Memory B cell (primary cell): Measurements from ENCODE around the gene BSPRY.

Source experiments
- ATAC-seq: fragments of 150-1000 bp; cut with Tn5 transposase; 2 replicates; pipeline ENCODE4 v1.10.0; 2021; ENCODE audit warnings: low read depth, mild to moderate bottlenecking, moderate library complexity
- DNase-seq, 2 donors: peaks; one replicate each; pipeline ENCODE4 v3.0.0; 2022; ENCODE audit warnings: low spot score in 2 of 2
- H3K27ac Mint-ChIP-seq: one replicate; pipeline ENCODE4 v1.8.0; 2022; ENCODE audit warnings: mild to moderate bottlenecking, moderate library complexity, mixed read lengths
- H3K27me3 Mint-ChIP-seq: one replicate; pipeline ENCODE4 v1.8.0; 2022; ENCODE audit warnings: mixed read lengths
- H3K36me3 Mint-ChIP-seq: one replicate; pipeline ENCODE4 v1.8.0; 2022; ENCODE audit warnings: mild to moderate bottlenecking, mixed read lengths
- H3K4me1 Mint-ChIP-seq: one replicate; pipeline ENCODE4 v1.8.0; 2022; ENCODE audit warnings: mixed read lengths
- H3K4me3 Mint-ChIP-seq: one replicate; pipeline ENCODE4 v1.8.0; 2022; ENCODE audit warnings: mild to moderate bottlenecking, moderate library complexity, mixed read lengths
- H3K9me3 Mint-ChIP-seq: one replicate; pipeline ENCODE4 v1.8.0; 2022; ENCODE audit warnings: mixed read lengths

The BSPRY gene

GRCh38 chr9:113386571-113387393 is 37.4 kb downstream of the BSPRY start:
- Mint-ChIP-seq H3K27me3 (no peaks in the 10 kb centered on the region), H3K9me3 (no peaks in the 10 kb centered on the region), H3K27ac (no peak overlapping the region), H3K4me3 (no peak overlapping the region), H3K4me1 (no peaks in the 10 kb centered on the region), H3K36me3 (peaks cover 34% of the 10 kb centered on the region)
- ATAC-seq (no peak), DNase-seq (no peak)

DNA sequence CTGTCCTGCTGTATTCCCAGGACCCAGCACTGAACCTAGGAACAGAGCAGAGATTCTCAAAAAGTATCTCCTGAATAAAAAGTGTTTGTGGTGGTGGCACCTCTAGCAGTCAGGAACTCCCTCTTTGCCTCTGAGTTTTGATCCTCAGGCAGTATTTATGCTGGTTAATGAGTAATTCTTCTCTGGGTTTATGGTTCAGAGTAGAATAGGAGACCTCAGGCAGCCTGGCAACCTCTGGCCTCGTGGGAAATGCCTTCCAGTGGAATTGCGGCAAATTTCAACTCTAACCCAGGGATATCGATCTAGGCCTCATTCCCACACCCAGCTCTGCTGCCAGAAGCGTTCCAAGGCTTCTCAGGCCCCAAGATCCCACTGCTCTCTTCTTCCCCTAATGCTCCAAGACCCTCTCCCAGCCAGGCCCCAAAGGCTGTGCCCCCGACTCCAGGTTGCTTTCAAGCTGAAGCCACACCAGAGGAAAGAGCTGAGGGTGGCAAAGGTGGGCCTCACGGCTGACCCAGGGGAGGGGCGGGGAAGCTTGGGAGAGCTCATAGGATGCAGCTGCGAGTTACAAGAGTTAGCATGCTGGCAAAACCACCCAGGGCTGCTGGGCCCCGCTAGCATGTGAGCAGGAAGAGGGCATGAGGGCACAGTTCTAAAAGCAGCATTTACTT is 38.4 kb downstream of the BSPRY start:
- H3K27me3 Mint-ChIP-seq: no peaks in the 10 kb centered on the region
- no peak overlapping the region for H3K27ac Mint-ChIP-seq
- no peak for ATAC-seq
- no peaks in the 10 kb centered on the region for H3K9me3 Mint-ChIP-seq
- no peak for DNase-seq
- no peaks in the 10 kb centered on the region for H3K4me1 Mint-ChIP-seq
- H3K36me3 Mint-ChIP-seq: peaks cover 38% of the 10 kb centered on the region
- H3K4me3 Mint-ChIP-seq: no peak overlapping the region

- Mint-ChIP-seq H3K4me3 (no peak overlapping the region), H3K27ac (no peak overlapping the region), H3K27me3 (no peaks in the 10 kb centered on the region), H3K36me3 (peaks cover 38% of the 10 kb centered on the region), H3K4me1 (no peaks in the 10 kb centered on the region), H3K9me3 (no peaks in the 10 kb centered on the region)
- DNase-seq: no peak
- no peak for ATAC-seq
Observed at GRCh38 chr9:113388833-113389232, 39.5 kb downstream of the BSPRY start.

DNA sequence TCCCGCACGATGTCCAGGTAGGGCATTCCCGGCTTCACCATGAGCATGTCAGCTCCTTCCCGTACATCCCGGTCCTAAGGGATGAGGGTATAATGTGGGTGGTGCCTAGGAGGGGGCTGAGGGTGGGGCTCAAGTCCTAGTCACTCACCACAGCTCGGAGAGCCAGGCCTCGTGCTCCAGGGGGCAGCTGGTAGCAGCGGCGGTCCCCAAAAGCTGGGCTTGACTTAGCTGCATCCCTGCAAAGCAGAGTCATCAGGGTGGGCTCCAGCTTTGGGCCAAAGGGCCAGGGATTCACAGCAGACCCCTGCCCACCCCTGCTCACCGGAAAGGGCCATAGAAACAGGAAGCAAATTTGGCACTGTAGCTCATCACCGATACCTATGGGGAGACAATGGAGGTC is 40.1 kb downstream of the BSPRY start:
- no peaks in the 10 kb centered on the region for H3K9me3 Mint-ChIP-seq
- H3K4me3 Mint-ChIP-seq: no peak overlapping the region
- no peak overlapping the region for H3K27ac Mint-ChIP-seq

DNA sequence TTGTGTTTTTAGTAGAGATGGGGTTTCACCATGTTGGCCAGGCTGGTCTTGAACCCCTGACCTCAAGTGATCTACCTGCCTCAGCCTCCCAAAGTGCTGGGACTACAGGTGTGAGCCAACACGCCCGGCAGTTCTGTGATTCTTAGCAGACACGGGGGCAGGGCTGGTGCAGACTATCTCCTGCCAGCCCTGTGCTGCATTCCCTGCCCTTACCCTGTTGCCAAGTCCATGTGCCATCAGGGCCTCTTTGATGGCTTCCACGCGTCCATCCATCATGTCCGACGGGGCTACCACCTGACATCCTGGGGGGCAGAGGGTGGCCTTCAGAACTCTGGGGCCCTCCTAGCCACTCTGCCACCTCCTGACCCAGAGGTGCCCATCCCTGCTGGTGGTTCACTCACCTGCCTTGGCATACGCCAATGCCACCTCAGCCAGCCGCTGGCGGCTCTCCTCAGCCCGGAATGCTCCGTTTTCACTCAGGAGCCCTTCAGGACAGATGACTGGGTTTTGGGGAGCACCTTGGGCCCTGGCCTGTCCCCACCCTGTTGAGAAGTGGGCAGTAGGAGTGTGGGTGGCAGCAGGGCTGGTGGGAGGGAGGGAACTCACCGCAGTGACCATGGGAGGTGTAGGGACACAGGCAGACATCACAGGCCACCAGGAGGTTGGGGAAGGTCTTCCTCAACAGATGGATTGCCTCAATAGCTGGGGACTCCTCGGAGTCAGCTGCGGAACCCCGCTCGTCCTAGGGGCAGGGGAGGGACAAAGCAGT is 41.0 kb downstream of the BSPRY start:
- H3K4me3 Mint-ChIP-seq: no peak overlapping the region
- H3K36me3 Mint-ChIP-seq: peaks cover 38% of the 10 kb centered on the region
- H3K27me3 Mint-ChIP-seq: no peaks in the 10 kb centered on the region
- DNase-seq (no peak), ATAC-seq (no peak)
- H3K27ac Mint-ChIP-seq: no peak overlapping the region
- no peaks in the 10 kb centered on the region for H3K4me1 Mint-ChIP-seq
- H3K9me3 Mint-ChIP-seq: no peaks in the 10 kb centered on the region

More for the DNA sequence above, 40.1 kb downstream of the BSPRY start:
- no peaks in the 10 kb centered on the region for H3K27me3 Mint-ChIP-seq
- no peaks in the 10 kb centered on the region for H3K4me1 Mint-ChIP-seq
- H3K36me3 Mint-ChIP-seq: peaks cover 38% of the 10 kb centered on the region
- ATAC-seq (no peak), DNase-seq (no peak)

DNA sequence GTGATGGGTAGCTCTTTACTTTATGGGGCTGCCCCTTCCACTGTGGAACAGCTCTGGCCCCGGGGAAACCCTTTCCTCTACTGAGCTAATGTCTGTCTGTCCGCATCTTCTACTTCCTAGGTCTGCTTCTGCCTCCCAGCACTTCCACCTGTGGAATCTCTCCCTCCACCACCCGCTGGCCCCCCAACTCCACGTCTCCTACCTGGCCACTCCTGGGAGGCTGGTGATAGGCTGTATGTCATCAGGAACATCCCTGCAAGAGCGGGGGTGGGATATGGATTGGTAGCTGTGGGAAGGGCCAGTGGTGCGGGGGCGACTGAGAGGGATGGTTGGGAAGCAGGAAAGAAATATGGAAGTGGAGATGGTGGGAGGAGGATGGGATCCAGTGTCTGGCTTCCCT is 42.6 kb downstream of the BSPRY start:
- peaks cover 5% of the 10 kb centered on the region for H3K4me1 Mint-ChIP-seq
- H3K27me3 Mint-ChIP-seq: no peaks in the 10 kb centered on the region
- no peaks in the 10 kb centered on the region for H3K9me3 Mint-ChIP-seq
- no peak overlapping the region for H3K27ac Mint-ChIP-seq
- no peak overlapping the region for H3K4me3 Mint-ChIP-seq
- DNase-seq: no peak
- ATAC-seq: no peak
- H3K36me3 Mint-ChIP-seq: peaks cover 38% of the 10 kb centered on the region

DNA sequence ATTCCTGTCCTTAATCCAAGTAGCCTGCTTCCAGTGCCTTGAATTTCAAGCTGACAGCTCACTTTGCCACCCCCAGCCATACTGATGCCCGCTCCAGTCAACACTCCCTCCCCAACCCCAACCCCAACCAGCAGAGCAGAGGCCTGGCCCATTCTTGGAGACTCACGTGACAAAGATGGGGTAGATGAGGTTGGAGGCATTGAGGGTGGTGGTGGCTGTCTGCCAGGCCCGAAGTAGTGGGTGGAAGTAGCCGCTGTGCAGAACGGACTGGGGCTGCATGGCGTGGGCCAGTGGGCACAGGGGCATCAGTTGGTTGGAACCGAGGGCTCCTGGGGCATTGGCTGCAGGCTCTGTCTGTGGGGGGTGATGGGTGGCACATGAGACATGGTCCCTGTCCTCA is 43.9 kb downstream of the BSPRY start:
- no peak for ATAC-seq
- no peak overlapping the region for H3K27ac Mint-ChIP-seq
- peaks cover 25% of the 10 kb centered on the region for H3K36me3 Mint-ChIP-seq
- no peak for DNase-seq
- H3K4me1 Mint-ChIP-seq: peaks cover 7% of the 10 kb centered on the region
- H3K27me3 Mint-ChIP-seq: no peaks in the 10 kb centered on the region
- no peak overlapping the region for H3K4me3 Mint-ChIP-seq
- H3K9me3 Mint-ChIP-seq: no peaks in the 10 kb centered on the region

DNA sequence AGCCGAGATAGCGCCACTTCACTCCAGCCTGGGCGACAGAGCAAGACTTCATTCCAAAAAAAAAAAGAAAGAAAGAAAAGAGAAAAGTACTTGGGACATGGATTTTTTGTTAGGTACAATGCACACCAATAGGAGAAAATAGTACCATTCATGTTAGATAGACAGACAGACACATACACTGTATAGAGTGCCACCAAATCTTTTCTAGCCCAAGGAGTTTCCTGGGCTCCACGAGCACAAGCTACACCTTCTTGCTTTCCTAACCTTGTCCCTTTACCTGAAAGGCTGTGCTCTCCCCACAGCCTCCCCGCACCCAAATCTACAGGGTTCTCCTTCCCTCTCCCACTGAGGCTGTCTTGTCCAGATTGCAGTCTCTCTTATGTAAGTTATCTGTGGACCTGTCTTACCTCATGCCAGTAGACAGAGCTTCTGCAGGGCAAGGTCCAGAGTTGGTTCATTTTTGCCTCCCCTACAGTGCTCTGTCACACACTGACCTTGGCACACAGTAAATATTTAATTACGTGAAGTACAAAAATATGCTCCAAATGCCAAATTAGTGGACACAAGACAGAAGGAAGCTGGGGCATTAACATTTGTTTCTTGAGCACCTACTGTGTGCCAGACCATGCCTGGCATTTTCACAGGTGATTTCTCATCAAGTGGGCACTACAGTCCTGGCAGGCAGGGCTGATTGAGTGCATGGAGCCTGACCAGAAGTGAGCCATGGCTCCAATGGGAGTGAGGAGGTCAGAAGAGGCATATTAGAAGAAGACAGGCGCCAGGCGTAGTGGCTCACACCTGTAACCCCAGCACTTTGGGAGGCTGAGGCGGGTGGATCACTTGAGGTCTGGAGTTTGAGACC is 45.9 kb downstream of the BSPRY start:
- no peaks in the 10 kb centered on the region for H3K9me3 Mint-ChIP-seq
- no peak for ATAC-seq

GRCh38 chr9:113397203-113397631 is 47.9 kb downstream of the BSPRY start:
- no peak overlapping the region for H3K27ac Mint-ChIP-seq
- no peak overlapping the region for H3K4me3 Mint-ChIP-seq
- peaks cover 6% of the 10 kb centered on the region for H3K36me3 Mint-ChIP-seq
- H3K4me1 Mint-ChIP-seq: peaks cover 25% of the 10 kb centered on the region
- ATAC-seq (no peak), DNase-seq (no peak)
- H3K27me3 Mint-ChIP-seq: no peaks in the 10 kb centered on the region
- no peaks in the 10 kb centered on the region for H3K9me3 Mint-ChIP-seq

More for the DNA sequence above, 45.9 kb downstream of the BSPRY start:
- Mint-ChIP-seq H3K27ac (no peak overlapping the region), H3K36me3 (peaks cover 15% of the 10 kb centered on the region), H3K4me1 (peaks cover 17% of the 10 kb centered on the region), H3K4me3 (no peak overlapping the region), H3K27me3 (no peaks in the 10 kb centered on the region)
- no peak for DNase-seq

DNA sequence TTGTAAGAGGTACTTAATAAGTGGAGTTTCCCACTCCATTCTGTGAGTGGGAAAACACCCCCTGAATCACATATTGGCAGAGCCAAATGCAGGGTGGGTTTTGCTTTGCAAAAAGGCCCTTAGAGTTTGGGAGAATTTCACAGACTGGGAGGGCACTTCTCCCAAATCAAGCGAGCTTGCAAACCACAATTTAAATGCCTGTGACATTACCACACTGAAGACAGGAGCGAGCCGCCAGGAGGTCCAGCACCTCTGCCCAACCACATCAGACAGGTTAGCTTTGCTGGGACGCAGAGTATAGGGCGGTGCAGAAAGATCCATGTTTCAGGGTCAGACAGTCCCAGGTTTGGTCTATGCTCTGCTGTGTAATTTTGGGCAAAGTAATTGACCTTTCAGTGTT is 49.5 kb downstream of the BSPRY start:
- Mint-ChIP-seq H3K36me3 (peaks cover 6% of the 10 kb centered on the region), H3K9me3 (no peaks in the 10 kb centered on the region), H3K4me3 (no peak overlapping the region), H3K4me1 (peaks cover 25% of the 10 kb centered on the region), H3K27ac (no peak overlapping the region), H3K27me3 (no peaks in the 10 kb centered on the region)
- DNase-seq: no peak
- no peak for ATAC-seq

DNA sequence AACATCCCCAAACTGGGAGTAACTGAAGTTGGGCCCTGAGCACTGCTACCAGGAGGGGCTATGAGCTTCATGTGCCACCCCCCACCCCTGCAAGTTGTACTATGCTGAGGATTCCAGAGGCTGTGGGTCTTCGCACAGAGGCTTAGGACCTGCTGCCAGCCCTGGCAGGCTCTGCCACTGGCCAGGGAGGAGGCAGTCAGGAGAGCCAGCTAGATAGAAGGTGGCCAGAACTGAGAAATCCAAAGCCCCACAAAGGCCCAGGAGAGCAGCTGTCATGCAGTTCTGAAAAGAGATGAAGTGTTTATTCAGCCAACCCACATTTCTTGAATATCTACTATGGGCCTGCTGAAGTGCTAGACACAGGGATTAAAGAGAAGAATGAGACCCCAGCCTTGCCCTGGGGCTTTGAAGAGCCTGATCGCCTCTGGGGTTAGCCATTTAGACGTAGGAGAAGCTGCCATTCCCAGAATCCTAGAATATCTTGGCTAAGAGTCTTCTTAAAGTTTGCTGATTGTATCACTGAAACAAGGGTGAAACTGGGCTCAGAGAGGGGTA is 50.4 kb downstream of the BSPRY start:
- H3K27me3 Mint-ChIP-seq: no peaks in the 10 kb centered on the region
- peaks cover 25% of the 10 kb centered on the region for H3K4me1 Mint-ChIP-seq
- no peak overlapping the region for H3K27ac Mint-ChIP-seq
- ATAC-seq (no peak), DNase-seq (no peak)
- no peaks in the 10 kb centered on the region for H3K9me3 Mint-ChIP-seq
- peaks cover 6% of the 10 kb centered on the region for H3K36me3 Mint-ChIP-seq
- H3K4me3 Mint-ChIP-seq: peak overlapping the region; percentile 61

DNA sequence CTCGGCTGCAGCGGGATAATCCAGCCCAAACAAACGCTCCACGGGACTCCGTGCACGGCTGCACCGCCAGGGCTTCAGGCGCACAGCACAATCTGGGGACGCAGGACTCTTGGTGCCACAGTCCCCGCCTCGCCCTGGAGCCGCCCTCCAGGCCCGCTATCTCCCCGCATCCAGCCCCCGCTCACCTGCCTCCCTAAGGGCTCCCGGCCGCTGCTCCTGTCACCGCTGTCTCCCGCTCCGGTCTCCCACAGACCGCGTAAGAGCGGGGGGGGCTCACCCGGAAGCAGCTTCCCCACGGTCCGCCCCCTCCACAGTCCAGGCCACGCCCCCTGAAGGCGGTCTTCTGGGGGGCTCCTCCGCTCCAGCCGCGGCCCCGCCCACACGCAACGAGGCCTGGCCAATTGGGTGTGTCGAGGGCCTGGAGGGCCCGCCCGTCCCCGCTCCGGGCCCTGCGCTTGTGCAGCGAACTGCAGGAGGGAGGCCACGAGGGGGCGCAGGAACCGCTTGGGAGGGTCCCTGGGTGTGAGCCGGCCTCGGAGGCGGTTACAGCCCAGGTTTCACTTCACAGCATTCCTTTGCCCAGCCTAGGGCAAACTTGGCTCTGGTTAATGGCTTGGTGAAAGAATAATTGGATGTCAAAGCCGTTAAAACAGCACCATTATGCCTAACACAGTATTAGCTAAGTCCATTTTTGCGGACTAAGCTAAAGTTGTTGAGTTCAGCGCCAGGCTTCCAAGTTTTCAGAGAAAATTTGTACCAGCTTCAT is 51.9 kb downstream of the BSPRY start, which contains the start of gene ALAD:
Gene ALAD, minus strand, starts transcription at position 258 of the 766 bp plus-strand sequence. CDS start 7,725 bp downstream, outside the sequence.
- Mint-ChIP-seq H3K36me3 (peaks cover 5% of the 10 kb centered on the region), H3K27ac (peak within 1 kb of the TSS; percentile 88)
- peak; percentile 97 for ATAC-seq

More for the DNA sequence above, 51.9 kb downstream of the BSPRY start, which contains the start of gene ALAD:
- H3K9me3 Mint-ChIP-seq: no peaks in the 10 kb centered on the region
- H3K27me3 Mint-ChIP-seq: no peaks in the 10 kb centered on the region
- H3K4me1 Mint-ChIP-seq: peaks cover 25% of the 10 kb centered on the region
- DNase-seq: peak; percentile 99 to 100
- H3K4me3 Mint-ChIP-seq: peak within 1 kb of the TSS; percentile 99
